Peyer's patch (tissue), 4 donors: Measurements from ENCODE around the gene PARP6. TPM values are rescaled to one million over a fixed set of nuclear protein-coding genes. Genes with fewer than 3 reads are reported as not detected.

Experiments used
- DNase-seq, 3 donors: peaks; one replicate each; pipeline ENCODE4 v3.0.0-alpha.2; 2017 to 2019
- H3K27ac ChIP-seq, 4 donors: fragments of 200-600 bp; sonication (generic); one replicate each; pipeline ENCODE4 v1.5.1; 2016 to 2019
- H3K27me3 ChIP-seq, 2 donors: fragments of 200-600 bp; sonication (generic); one replicate each; pipeline ENCODE4 v1.5.1; 2019
- H3K36me3 ChIP-seq, 3 donors: fragments of 200-600 bp; sonication (generic); one replicate each; pipeline ENCODE4 v1.5.1; 2016 to 2019
- H3K4me1 ChIP-seq, 4 donors: fragments of 200-600 bp; sonication (generic); one replicate each; pipeline ENCODE4 v1.5.1; 2016 to 2019
- H3K4me3 ChIP-seq, 4 donors: fragments of 200-600 bp; sonication (generic); 1 replicate in 3 of 4; 2 replicates in 1 of 4; pipeline ENCODE4 v1.5.1; 2016 to 2019; ENCODE audit warnings: mild to moderate bottlenecking in 1 of 4
- H3K9me3 ChIP-seq, 4 donors: fragments of 200-600 bp; sonication (generic); one replicate each; pipeline ENCODE4 v1.5.1; 2016 to 2019; ENCODE audit warnings: mild to moderate bottlenecking in 1 of 4
- CTCF ChIP-seq, 6 experiments: fragments of 450-650 bp in 4 of 6; fragments of 200-600 bp in 2 of 6; sonication (generic) in 1 of 6; IDR thresholded peaks; one replicate each; pipeline ENCODE4 v1.5.1; 2017 to 2019; ENCODE audit warnings: antibody characterized with exemption in 6 of 6, mild to moderate bottlenecking in 3 of 6, moderate library complexity in 1 of 6
- POLR2A ChIP-seq, 2 donors: fragments of 450-650 bp; IDR thresholded peaks; one replicate each; pipeline ENCODE4 v1.5.1; 2017; ENCODE audit warnings: antibody characterized with exemption in 2 of 2, mild to moderate bottlenecking in 2 of 2, moderate library complexity in 2 of 2
- total RNA-seq, 4 donors: library from RNA; depleted of rRNA; stranded (reverse); fragments of >200 nt; gene quantifications; one replicate each; pipeline ENCODE4 v1.1.0, GENCODE V29; 2016

Gene PARP6
- total RNA-seq, 4 donors from 2014 or later, result 43.8 to 81.8 (median 71.4) TPM

GRCh38 chr15:72229947-72230196, 42.5 kb downstream of the PARP6 start:
- H3K4me3 ChIP-seq, result peak overlapping the region; percentile 89 to 96 (median 94)
- peaks cover 4 to 51% (median 13%) of the 10 kb centered on the region in 4 donors for H3K4me1 ChIP-seq
- no peaks in the 10 kb centered on the region for H3K36me3 ChIP-seq
- no peaks in the 10 kb centered on the region for H3K27me3 ChIP-seq
- TF ChIP-seq CTCF (IDR thresholded peaks at IDR 0.05) (no peak), POLR2A (IDR thresholded peaks at IDR 0.05) (no peak)
- DNase-seq, result no peak
- peak overlapping the region; percentile 86 to 98 (median 98) for H3K27ac ChIP-seq
- H3K9me3 ChIP-seq, result no peaks in the 10 kb centered on the region

- peak in 2 of 3 donors; percentile 48 to 53 for DNase-seq
- Histone ChIP-seq H3K4me3 (peak overlapping the region; percentile 89 to 96 (median 94)), H3K27ac (peak overlapping the region; percentile 86 to 98 (median 98)), H3K27me3 (no peaks in the 10 kb centered on the region), H3K9me3 (no peaks in the 10 kb centered on the region), H3K36me3 (no peaks in the 10 kb centered on the region), H3K4me1 (peaks cover 4 to 51% (median 13%) of the 10 kb centered on the region in 4 donors)
- TF ChIP-seq CTCF (IDR thresholded peaks at IDR 0.05) (no peak), POLR2A (IDR thresholded peaks at IDR 0.05) (no peak)
Measured at GRCh38 chr15:72229076-72229946, 43.0 kb downstream of the PARP6 start.

- peak overlapping the region in 3 of 4 donors; percentile 86 to 98 (median 97) for H3K27ac ChIP-seq
- no peaks in the 10 kb centered on the region for H3K9me3 ChIP-seq
- H3K27me3 ChIP-seq, result no peaks in the 10 kb centered on the region
- H3K4me3 ChIP-seq, result peak overlapping the region in 2 of 4 donors; percentile 22 to 89
- no peak for DNase-seq
- H3K36me3 ChIP-seq, result no peaks in the 10 kb centered on the region
- H3K4me1 ChIP-seq, result peaks cover 4 to 53% (median 13%) of the 10 kb centered on the region in 4 donors
- TF ChIP-seq POLR2A (IDR thresholded peaks at IDR 0.05) (no peak), CTCF (IDR thresholded peaks at IDR 0.05) (no peak)
Measured at GRCh38 chr15:72227720-72228119, 44.6 kb downstream of the PARP6 start.

- Histone ChIP-seq H3K9me3 (no peaks in the 10 kb centered on the region), H3K36me3 (no peaks in the 10 kb centered on the region), H3K4me1 (peaks cover 4 to 53% (median 13%) of the 10 kb centered on the region in 4 donors), H3K27ac (peak overlapping the region; percentile 3 to 97 (median 68)), H3K27me3 (no peaks in the 10 kb centered on the region), H3K4me3 (no peak overlapping the region)
- peak in 1 of 3 donors; percentile 65 for DNase-seq
- no peak for TF ChIP-seq POLR2A (IDR thresholded peaks at IDR 0.05)
- TF ChIP-seq CTCF (IDR thresholded peaks at IDR 0.05), result no peak
Measured at GRCh38 chr15:72227192-72227586, 45.2 kb downstream of the PARP6 start.

GRCh38 chr15:72223278-72223677, 49.1 kb downstream of the PARP6 start:
- Histone ChIP-seq H3K27me3 (no peaks in the 10 kb centered on the region), H3K9me3 (no peaks in the 10 kb centered on the region), H3K4me3 (no peak overlapping the region), H3K36me3 (peaks cover 0 to 13% (median 0%) of the 10 kb centered on the region in 3 donors), H3K27ac (no peak overlapping the region), H3K4me1 (peaks cover 4 to 35% (median 11%) of the 10 kb centered on the region in 4 donors)
- DNase-seq, result no peak
- no peak for TF ChIP-seq CTCF (IDR thresholded peaks at IDR 0.05)
- TF ChIP-seq POLR2A (IDR thresholded peaks at IDR 0.05), result no peak
